Activated CD4-positive, CD25-positive, alpha-beta regulatory T cell (primary cell): ENCODE data around the gene SNAP25.

Experiments used
- DNase-seq, 4 experiments: peaks; one replicate each; lab custom pipeline; 2025; lab: John Stamatoyannopoulos, UW

The SNAP25 gene

DNA sequence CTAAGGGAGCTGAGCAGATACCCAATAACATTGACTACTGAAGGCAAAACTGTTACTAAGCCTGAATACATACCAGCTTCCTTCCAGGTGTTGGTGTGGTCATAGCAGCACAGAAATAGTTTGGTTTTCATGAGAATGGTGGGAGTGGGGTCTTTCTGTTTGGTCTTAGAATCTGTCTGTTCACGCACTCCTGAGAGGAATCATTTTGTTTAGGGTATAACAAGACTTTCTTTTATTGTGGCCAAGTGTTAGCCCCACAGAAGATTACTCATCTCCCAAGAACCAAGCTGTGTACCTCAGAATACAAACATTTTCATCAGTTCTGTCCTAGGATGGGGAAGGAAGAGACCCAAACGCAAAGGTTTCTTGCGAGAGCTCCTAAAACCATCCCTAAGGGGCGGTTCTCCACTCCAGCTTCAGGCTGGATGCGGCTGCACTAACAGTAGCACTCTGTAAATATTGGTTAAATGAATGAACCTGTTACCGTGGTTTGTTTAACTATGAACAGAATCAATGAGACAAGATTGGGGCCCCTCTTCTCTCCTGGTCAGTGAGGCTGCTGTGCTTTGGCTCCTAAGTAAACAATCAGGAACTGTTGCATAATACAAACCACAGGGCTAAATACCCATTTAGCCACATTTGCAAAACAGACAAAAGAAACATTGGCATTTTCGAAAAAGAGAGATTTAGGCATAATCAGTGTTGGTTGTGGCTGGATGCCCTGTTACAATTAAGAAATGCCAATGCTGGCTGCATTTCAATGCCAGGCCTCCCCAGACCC lies 44.9 kb downstream of the SNAP25 start:
- DNase-seq, result no peak

- DNase-seq, result no peak
Observed at GRCh38 chr20:10264166-10264558, 45.5 kb downstream of the SNAP25 start.

- DNase-seq, result no peak
Observed at GRCh38 chr20:10268636-10269035, 50.0 kb downstream of the SNAP25 start.

DNA sequence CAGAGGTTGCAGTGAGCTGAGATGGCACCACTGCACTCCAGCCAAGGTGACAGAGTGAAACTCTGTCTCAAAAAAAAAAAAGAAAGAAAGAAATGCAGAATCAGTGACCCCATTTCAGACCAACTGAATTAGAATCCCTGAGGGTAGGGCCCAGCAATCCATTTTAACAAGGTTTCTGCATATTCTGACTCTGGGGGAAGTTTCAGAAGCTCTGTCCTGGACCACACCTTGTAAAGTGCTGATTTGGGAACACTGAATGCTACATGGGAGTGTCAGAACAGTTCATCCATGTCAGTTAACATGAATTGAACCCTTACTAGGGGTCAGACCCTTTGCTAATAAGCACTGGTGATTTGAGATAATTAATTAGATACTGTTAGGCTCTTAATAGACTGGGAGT lies 52.0 kb downstream of the SNAP25 start:
- no peak for DNase-seq

DNA sequence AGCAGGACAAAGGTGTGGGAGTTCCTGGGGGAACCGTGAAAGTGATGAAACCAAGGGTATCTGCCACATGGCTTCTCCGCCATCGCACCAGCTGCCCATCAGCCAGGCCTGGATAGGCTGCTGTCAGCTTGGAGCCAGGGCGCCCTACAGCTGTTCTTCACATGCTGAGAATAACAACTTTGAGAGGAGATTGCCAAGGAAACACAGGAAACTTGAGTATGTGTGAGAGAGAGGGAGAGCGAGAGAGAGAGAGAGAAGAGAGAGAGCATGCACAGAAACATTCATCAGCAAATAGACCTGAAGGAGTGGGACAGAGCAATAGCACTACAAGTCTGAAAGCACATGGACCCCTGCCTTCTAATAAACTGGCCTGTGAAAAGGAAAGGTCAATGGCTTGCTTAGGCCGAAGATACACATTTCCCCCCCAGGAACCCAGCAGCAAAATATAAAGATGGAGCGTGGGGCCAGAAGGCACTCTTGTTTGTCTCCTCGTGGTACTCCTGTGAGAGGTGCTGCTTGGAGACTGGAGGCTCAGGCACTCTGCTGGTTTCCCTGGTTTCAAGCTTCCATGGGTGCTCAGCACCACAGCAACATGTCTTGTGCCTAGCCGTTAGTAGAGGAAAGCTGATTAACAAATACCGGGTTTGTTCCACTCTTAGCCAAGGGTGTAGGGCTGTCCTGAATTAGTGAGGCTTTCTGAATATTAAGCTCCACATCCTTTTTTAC lies 53.0 kb downstream of the SNAP25 start:
- no peak for DNase-seq

DNA sequence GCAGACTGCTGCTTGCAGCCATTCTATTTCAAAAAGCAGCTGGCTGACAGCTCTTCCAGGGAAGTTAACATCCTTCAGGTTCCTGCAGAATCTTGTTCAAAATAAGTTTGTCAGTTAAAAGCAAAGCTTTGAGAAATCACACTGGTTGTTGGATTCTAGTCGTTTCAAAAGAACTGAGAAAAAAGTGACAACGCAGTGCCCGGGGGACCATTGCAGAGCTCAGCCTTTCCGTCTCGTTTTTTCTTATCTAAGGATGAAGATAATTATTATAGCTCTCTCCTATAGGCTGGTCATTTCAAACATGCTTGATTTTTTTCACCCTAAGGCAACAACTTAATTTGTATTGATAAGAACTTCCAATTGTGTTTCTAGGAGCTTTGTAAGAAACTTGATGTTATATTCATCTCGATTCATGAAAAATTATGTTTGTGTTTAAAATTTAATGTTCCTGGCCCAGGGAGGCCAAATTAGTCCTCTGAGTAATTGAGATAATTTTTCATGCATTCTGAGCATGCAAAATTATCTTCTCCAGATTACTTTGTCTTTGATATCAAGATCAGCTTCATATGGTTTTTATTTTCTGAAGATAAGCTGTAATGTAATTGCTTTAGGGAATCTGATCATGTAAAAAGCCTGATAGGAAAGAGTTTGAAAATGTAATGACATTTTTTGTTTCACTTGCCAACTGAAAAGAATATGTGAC lies 58.4 kb downstream of the SNAP25 start:
- no peak for DNase-seq

- no peak for DNase-seq
Observed at GRCh38 chr20:10277616-10278015, 59.0 kb downstream of the SNAP25 start.

DNA sequence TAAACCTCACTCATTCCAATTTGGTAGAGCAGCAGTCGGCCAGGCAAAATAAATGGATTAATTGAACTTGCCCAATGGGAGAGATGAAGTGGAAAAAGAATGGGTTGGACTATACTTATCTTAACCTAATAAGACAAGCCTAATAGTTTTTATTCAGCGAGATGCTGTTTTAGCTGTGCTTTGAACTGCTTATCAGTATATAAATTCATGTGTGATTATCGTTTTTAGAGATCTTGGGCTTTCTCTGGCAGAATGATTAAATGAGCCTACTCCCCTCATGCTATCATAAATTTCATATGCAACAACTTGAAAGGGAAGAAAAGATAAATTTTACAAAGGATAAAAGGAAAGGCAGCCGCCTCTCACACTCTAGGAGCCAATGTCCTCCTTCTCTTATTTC lies 59.8 kb downstream of the SNAP25 start:
- DNase-seq, result no peak

- no peak for DNase-seq
Observed at GRCh38 chr20:10280018-10280908, 61.6 kb downstream of the SNAP25 start.

DNA sequence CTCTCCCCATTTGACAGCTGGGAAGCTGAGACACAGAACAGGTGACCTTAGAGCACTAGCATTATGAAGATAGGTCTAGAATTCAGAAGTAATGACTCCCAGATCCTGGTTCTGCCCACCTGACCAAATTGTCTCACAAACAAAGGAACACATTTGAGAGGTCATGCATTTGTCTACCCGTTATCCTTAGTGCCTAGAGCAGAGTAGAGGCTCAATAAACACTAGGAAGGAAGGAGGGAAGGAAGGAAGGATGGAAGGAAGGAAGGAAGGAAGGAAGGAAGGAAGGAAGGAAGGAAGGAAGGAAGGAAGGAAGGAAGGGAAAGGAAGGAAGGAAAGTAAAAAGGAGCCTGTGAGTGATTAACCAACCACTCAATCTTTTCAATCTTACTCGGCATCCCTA lies 63.3 kb downstream of the SNAP25 start:
- no peak for DNase-seq

DNA sequence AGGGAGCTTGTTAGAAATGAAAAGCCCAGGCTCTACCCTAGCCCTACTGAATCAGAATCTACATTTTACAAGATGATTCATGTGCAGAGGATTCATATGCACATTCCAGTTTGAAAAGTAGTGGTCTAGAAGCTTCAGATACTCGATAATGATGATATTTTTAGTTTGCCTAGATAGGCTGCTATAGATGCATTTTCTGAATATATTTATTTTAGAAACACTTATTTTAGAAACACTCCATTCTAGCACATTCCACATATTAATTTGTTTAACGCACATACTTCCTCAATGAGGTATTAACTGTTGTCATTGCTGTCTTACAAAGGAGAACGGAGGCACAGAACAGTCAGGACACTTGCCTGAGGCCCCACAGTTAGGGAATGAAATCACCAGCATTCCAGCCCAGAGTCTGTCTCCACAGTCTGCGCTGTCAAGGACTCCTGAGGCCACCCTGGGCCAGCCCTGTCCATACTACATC lies 64.4 kb downstream of the SNAP25 start:
- no peak for DNase-seq

DNA sequence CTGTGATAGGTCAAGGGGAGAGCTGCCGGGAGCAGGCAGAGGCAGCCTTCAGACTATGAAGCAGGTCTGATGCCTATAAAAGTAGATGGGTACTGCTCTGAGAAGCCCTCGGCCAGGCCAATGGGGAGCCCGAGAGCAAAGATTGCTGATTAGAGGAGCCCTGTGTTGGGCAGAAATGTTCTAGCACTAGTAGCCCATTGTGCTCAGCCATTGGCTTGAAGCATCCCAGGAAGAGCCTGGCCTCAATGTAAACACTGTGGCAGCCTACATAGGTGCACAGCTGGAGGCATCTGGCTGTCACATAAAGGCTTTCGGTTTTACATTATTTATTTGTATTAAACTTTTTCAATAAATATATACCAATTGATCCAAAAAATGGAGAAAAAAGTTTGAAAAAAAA lies 67.7 kb downstream of the SNAP25 start:
- DNase-seq, result no peak

GRCh38 chr20:10288421-10288820 lies 69.8 kb downstream of the SNAP25 start:
- no peak for DNase-seq

- no peak for DNase-seq
Observed at GRCh38 chr20:10288954-10289646, 70.5 kb downstream of the SNAP25 start.

DNA sequence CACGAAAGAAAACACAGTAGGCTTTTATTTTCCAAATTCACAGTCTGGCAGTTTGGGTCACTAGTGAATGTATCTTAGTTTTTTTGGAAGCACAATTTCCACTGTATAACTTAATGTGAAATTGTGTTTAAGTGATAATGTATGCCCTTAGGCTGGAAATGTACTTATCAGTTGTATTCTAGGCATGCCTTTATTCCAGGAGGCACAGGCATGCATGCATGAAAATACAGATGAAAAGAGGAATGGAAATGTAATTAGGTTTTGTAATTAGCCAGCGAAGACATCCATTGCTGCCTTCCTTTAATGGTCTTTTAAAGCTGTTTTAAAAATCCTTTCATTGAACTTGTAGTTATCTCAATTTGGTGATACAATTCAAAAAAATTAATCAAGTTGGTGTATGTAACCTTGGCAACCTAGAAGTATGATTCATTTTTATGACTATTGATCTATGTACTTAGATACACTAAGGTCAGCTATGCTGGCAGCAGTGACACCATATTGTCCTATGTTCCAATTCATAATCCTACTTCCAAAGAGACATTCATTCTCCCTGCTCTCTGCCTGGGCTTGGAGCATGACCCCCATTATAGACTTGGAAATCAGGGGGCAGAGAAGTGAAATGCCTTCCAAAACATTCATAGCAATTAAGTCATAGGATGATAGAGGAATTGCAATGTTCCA lies 73.1 kb downstream of the SNAP25 start:
- no peak for DNase-seq

DNA sequence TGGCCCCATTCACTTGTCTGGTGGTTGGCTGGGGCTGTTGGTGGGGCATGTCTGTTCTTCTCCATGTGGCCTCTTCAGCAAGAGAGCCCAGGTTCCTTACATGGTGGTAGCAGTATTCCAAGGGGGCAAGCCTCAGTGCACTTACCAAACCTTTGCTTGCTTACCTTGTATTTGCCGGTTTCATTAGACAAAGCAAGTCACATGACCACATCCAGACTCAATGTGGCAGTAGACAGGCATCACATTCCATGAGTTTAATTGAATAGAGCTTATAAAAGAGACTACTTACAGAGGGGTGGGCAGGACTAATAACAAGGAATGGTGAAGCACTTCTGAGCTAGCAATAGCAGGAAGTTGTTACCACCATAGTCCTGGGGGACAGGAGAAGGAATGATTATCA lies 78.6 kb downstream of the SNAP25 start:
- DNase-seq, result no peak

GRCh38 chr20:10297684-10298240 lies 79.1 kb downstream of the SNAP25 start:
- DNase-seq, result no peak

- no peak for DNase-seq
Observed at GRCh38 chr20:10300582-10301446, 82.2 kb downstream of the SNAP25 start.

DNA sequence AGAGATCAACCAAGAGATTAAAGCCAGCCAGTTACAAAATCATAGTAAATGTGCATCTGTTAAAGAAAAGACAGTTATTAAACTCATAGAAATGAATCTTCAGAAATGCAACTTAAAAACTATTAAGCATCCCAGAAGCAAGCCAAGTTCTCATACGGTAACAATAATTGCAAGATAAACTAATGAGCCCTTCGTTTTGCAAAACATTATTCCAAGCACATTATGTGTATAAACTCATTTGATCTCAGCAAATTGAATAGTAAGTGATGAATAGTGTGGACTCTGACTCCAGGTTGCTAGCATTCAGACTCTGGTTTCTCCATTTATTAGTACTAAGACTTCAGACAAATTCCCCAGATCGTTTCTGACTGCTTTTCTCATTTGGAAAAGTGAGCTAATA lies 85.2 kb downstream of the SNAP25 start:
- no peak for DNase-seq
